SK-N-MC (cell line): ENCODE results near the gene KIF5A.
A peak's percentile ranks its signal among the peaks of the same experiment; 100 is the strongest.
"Not testable (repeated sequence)": the region's sequence is repeated elsewhere in the genome, so short reads cannot be mapped to it uniquely, and the experiment has no call there.

Source experiments
- DNase-seq: peaks from one replicate; pipeline ENCODE4 v3.0.0-alpha.2; 2011; ENCODE audit warnings: low read depth, low spot score
- H3K27ac ChIP-seq: fragments of 200-600 bp; sonication (generic); 2 replicates; pipeline ENCODE4 v1.5.1; 2016; ENCODE audit warnings: mixed run types
- H3K36me3 ChIP-seq: fragments of 200-600 bp; sonication (generic); 2 replicates; pipeline ENCODE4 v1.6.1; 2017; ENCODE audit warnings: antibody characterized with exemption, low read length, mixed read lengths; ENCODE audit not compliant: insufficient read depth
- H3K4me3 ChIP-seq: fragments of 200-600 bp; sonication (generic); 2 replicates; pipeline ENCODE4 v1.5.1; 2016
- H3K9ac ChIP-seq: fragments of 200-600 bp; sonication (generic); 2 replicates; pipeline ENCODE4 v1.8.0; 2017; ENCODE audit warnings: mixed run types, mixed read lengths; ENCODE audit not compliant: insufficient read length
- H3K9me3 ChIP-seq: fragments of 200-600 bp; sonication (generic); 2 replicates; pipeline ENCODE4 v1.6.1; 2017; ENCODE audit warnings: low read depth, mild to moderate bottlenecking, antibody characterized with exemption, low read length, moderate library complexity, mixed read lengths
- EZH2 ChIP-seq: fragments of 200-600 bp; sonication (generic); IDR thresholded peaks from one replicate; pipeline ENCODE4 v1.6.1; 2017; ENCODE audit warnings: antibody characterized with exemption
- FOXP2 ChIP-seq: optimal IDR thresholded peaks from 2 replicates; pipeline ENCODE3; 2011; ENCODE audit warnings: mild to moderate bottlenecking, moderate library complexity; ENCODE audit not compliant: insufficient read depth; ENCODE audit errors: extremely low read length, control extremely low read depth
- POLR2AphosphoS5 ChIP-seq: IDR thresholded peaks from 2 replicates; pipeline ENCODE4 v1.6.1; 2012; ENCODE audit warnings: mild to moderate bottlenecking, low read depth, low read length, borderline replicate concordance

KIF5A gene

GRCh38 chr12:57549909-57550640 is at the start of gene KIF5A:
KIF5A (plus strand) TSS chr12:57550044; CDS start chr12:57550272, 228 bp downstream.
- no peaks in the 10 kb centered on the region for H3K9me3 ChIP-seq
- H3K27ac ChIP-seq, result no peak within 1 kb of the TSS
- H3K4me3 ChIP-seq, result peak within 1 kb of the TSS; percentile 68
- DNase-seq, result no peak
- TF ChIP-seq EZH2 (no peak), POLR2AphosphoS5 (peak; percentile 32; the same call in 1 of the 2 replicates), FOXP2 (no peak)
- peaks cover 3% of the 10 kb centered on the region; the same call in 1 of the 2 replicates for H3K36me3 ChIP-seq
- H3K9ac ChIP-seq, result no peak within 1 kb of the TSS

- no peaks in the 10 kb centered on the region for H3K9me3 ChIP-seq
- peaks cover 90% of the 10 kb centered on the region for H3K36me3 ChIP-seq
- H3K27ac ChIP-seq, result no peak overlapping the region
- no peak overlapping the region for H3K4me3 ChIP-seq
- H3K9ac ChIP-seq, result no peak overlapping the region
- TF ChIP-seq FOXP2, result no peak
- TF ChIP-seq EZH2, result no peak
- no peak for TF ChIP-seq POLR2AphosphoS5
- DNase-seq, result no peak
Measured at GRCh38 chr12:57500213-57500612, 49.6 kb upstream of the KIF5A start.

GRCh38 chr12:57502311-57502969 is 47.4 kb upstream of the KIF5A start:
- not testable (repeated sequence) for DNase-seq, H3K9ac ChIP-seq, H3K4me3 ChIP-seq, H3K9me3 ChIP-seq, H3K27ac ChIP-seq
- peaks cover 87% of the 10 kb centered on the region for H3K36me3 ChIP-seq

GRCh38 chr12:57506541-57506940 is 43.3 kb upstream of the KIF5A start:
- not testable (repeated sequence) for H3K27ac ChIP-seq, H3K9ac ChIP-seq, H3K9me3 ChIP-seq, DNase-seq, H3K4me3 ChIP-seq
- H3K36me3 ChIP-seq, result peaks cover 80% of the 10 kb centered on the region

- H3K27ac ChIP-seq, H3K9me3 ChIP-seq, H3K9ac ChIP-seq, H3K4me3 ChIP-seq, DNase-seq: not testable (repeated sequence)
- H3K36me3 ChIP-seq, result peaks cover 80% of the 10 kb centered on the region
Measured at GRCh38 chr12:57507796-57508195, 42.0 kb upstream of the KIF5A start.

DNA sequence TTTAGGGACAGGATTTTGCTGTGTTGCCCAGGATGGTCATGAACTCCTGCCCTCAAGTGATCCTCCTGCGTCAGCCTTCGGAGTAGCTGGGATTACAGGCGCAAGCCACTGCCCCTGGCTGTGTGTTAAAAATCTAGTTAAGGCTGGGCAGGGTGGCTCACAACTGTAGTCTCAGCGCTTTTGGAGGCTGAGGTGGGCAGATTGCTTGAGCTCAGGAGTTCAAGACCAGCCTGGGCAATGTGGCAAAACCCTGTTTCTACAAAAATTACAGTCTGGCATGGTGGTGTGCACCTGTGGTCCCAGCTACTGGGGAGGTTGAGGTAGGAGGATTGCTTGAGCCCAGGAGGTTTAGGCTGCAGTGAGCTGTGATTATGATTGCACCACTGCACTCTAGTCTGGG is 38.7 kb upstream of the KIF5A start:
- Histone ChIP-seq H3K9me3 (no peaks in the 10 kb centered on the region), H3K36me3 (peaks cover 80% of the 10 kb centered on the region), H3K4me3 (no peak overlapping the region), H3K9ac (no peak overlapping the region), H3K27ac (no peak overlapping the region)
- DNase-seq, result no peak
- TF ChIP-seq POLR2AphosphoS5 (no peak), EZH2 (no peak), FOXP2 (no peak)

GRCh38 chr12:57511588-57512325 is 38.1 kb upstream of the KIF5A start:
- Histone ChIP-seq H3K27ac (no peak overlapping the region), H3K9ac (no peak overlapping the region), H3K4me3 (no peak overlapping the region), H3K36me3 (peaks cover 81% of the 10 kb centered on the region), H3K9me3 (no peaks in the 10 kb centered on the region)
- no peak for DNase-seq
- TF ChIP-seq POLR2AphosphoS5 (no peak), EZH2 (no peak), FOXP2 (no peak)

DNA sequence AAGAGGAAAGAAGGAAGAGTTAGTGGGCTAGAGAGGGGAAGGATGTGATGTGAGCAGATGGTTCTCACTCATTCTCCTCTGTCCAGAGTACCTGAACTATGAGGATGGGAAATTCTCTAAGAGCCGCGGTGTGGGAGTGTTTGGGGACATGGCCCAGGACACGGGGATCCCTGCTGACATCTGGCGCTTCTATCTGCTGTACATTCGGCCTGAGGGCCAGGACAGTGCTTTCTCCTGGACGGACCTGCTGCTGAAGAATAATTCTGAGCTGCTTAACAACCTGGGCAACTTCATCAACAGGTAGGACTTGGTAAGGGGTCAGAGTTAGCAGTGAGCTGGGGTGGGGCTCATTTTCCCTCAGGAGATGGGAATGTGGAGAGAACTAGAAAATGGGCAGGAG is 37.2 kb upstream of the KIF5A start:
- Histone ChIP-seq H3K27ac (no peak overlapping the region), H3K9me3 (no peaks in the 10 kb centered on the region), H3K4me3 (no peak overlapping the region), H3K36me3 (peaks cover 90% of the 10 kb centered on the region), H3K9ac (no peak overlapping the region)
- TF ChIP-seq POLR2AphosphoS5, result no peak
- no peak for TF ChIP-seq FOXP2
- no peak for TF ChIP-seq EZH2
- no peak for DNase-seq

DNA sequence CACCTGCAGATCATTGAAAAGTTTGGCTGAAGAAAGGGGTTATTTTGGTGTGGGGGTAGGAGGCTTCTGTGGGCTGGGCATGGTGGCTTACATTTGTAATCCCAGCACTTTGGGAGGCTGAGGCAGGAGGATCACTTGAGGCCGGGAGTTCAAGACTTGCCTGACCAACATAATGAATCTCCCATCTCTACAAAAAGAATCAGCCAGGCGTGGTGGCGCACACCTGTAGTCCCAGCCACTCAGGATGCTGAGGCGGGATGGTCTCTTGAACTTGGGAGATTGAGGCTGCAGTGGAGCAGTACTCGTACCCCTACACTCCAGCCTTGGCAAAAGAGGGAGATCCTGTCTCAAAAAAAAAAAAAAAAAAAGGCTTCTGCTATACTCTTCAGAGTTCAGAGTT is 36.6 kb upstream of the KIF5A start:
- H3K9ac ChIP-seq, result no peak overlapping the region
- no peak overlapping the region for H3K4me3 ChIP-seq
- H3K27ac ChIP-seq, result 0 out of 2 replicates have a peak overlapping the region, but pooled peaks have one; percentile 25
- no peak for DNase-seq
- H3K36me3 ChIP-seq, result peaks cover 96% of the 10 kb centered on the region
- TF ChIP-seq EZH2, result no peak
- no peak for TF ChIP-seq POLR2AphosphoS5
- TF ChIP-seq FOXP2, result no peak
- H3K9me3 ChIP-seq, result no peaks in the 10 kb centered on the region

GRCh38 chr12:57513677-57514076 is 36.2 kb upstream of the KIF5A start:
- DNase-seq, H3K9ac ChIP-seq, H3K4me3 ChIP-seq, H3K9me3 ChIP-seq: not testable (repeated sequence)
- peaks cover 98% of the 10 kb centered on the region for H3K36me3 ChIP-seq
- 0 out of 2 replicates have a peak overlapping the region, but pooled peaks have one; percentile 25 for H3K27ac ChIP-seq

- H3K4me3 ChIP-seq, H3K9me3 ChIP-seq, H3K9ac ChIP-seq, DNase-seq: not testable (repeated sequence)
- peaks cover 99% of the 10 kb centered on the region for H3K36me3 ChIP-seq
- peak overlapping the region; percentile 93; the same call in 1 of the 2 replicates for H3K27ac ChIP-seq
Measured at GRCh38 chr12:57514246-57514645, 35.6 kb upstream of the KIF5A start.
